Endothelial cell of umbilical vein (primary cell): ENCODE data around the gene RELN. TPM values are rescaled to one million over a fixed set of nuclear protein-coding genes. Genes with fewer than 3 reads are reported as not detected.

Experiments
- BruUV-seq: library from RNA; stranded (reverse); fragments of 400-500 nt; replicated peaks from 2 replicates; lab custom pipeline; 2021; lab: Mats Ljungman, UMichigan
- CTCF ChIA-PET: fragments of 300-600, 350-600 bp; sonication (Branson Sonifier 250); formaldehyde crosslinking; loops from one replicate; lab custom pipeline; 2021; ENCODE audit warnings: antibody characterized with exemption, inconsistent platforms; lab: Charles Lee
- POLR2A ChIA-PET: fragments of 300-600, 350-600 bp; sonication (Branson Sonifier 250); formaldehyde crosslinking; loops from one replicate; lab custom pipeline; 2021; ENCODE audit warnings: antibody characterized with exemption, inconsistent platforms; lab: Charles Lee
- DNase-seq: peaks from one replicate; pipeline ENCODE4 v3.0.0-alpha.2; 2011; ENCODE audit warnings: low read depth, low spot score
- FAIRE-seq: peaks from 2 replicates; lab custom pipeline; 2011; peaks lifted over from hg19 to GRCh38; lab: Jason Lieb, UNC
- H2AFZ ChIP-seq: 2 replicates; pipeline ENCODE4 v1.6.0; 2012; ENCODE audit warnings: low read depth, low read length, control low read depth, inconsistent platforms
- H3K27ac ChIP-seq: 2 replicates; pipeline ENCODE4 v1.5.1; 2011; ENCODE audit warnings: low read depth, mild to moderate bottlenecking, control low read depth, low read length, moderate library complexity; ENCODE audit not compliant: insufficient read depth
- H3K27me3 ChIP-seq, 2 experiments: 2 replicates each; pipeline versions ENCODE4 v1.6.0 to v1.6.1; 2011; ENCODE audit warnings: low read length in 2 of 2, mixed read lengths in 1 of 2; ENCODE audit not compliant: control insufficient read depth in 2 of 2, insufficient read depth in 2 of 2
- H3K36me3 ChIP-seq, 2 experiments: 2 replicates in 1 of 2; 3 replicates in 1 of 2; pipeline ENCODE4 v1.5.1; 2011; ENCODE audit warnings: low read length in 2 of 2, mild to moderate bottlenecking in 1 of 2, moderate library complexity in 1 of 2; ENCODE audit not compliant: control insufficient read depth in 2 of 2, insufficient read depth in 2 of 2; ENCODE audit errors: extremely low read depth in 1 of 2
- H3K4me1 ChIP-seq: 3 replicates; pipeline ENCODE4 v1.5.1; 2011; ENCODE audit warnings: mild to moderate bottlenecking, low read length; ENCODE audit not compliant: control insufficient read depth, insufficient read depth; ENCODE audit errors: extremely low read depth
- H3K4me2 ChIP-seq: 2 replicates; pipeline ENCODE4 v1.6.1; 2011; ENCODE audit warnings: low read length, control low read depth, mixed read lengths; ENCODE audit not compliant: insufficient read depth
- H3K4me3 ChIP-seq, 3 experiments: fragments of 200-600 bp in 1 of 3; sonication (generic), shearing (Covaris generic) in 1 of 3; replicated peaks in 1 of 3; 2 replicates each; pipeline ENCODE4 v1.5.1; 2011 to 2016; ENCODE audit warnings: control low read depth in 3 of 3, low read length in 3 of 3, mild to moderate bottlenecking in 2 of 3, inconsistent platforms in 1 of 3, low read depth in 1 of 3, moderate library complexity in 1 of 3; ENCODE audit not compliant: insufficient read depth in 1 of 3
- H3K79me2 ChIP-seq: 2 replicates; pipeline ENCODE4 v1.6.0; 2012; ENCODE audit warnings: low read length, inconsistent platforms; ENCODE audit not compliant: control insufficient read depth, insufficient read depth
- H3K9ac ChIP-seq: replicated peaks from 2 replicates; pipeline ENCODE3; 2011; ENCODE audit warnings: low read length, control low read depth; ENCODE audit not compliant: insufficient read depth; ENCODE audit errors: extremely low read depth
- H3K9me1 ChIP-seq: replicated peaks from 3 replicates; pipeline ENCODE4 v1.6.0; 2011; ENCODE audit warnings: mild to moderate bottlenecking, low read length; ENCODE audit not compliant: control insufficient read depth, insufficient read depth; ENCODE audit errors: extremely low read depth
- H3K9me3 ChIP-seq: replicated peaks from 2 replicates; pipeline ENCODE4 v1.5.1; 2012; ENCODE audit warnings: low read length, inconsistent platforms; ENCODE audit not compliant: control insufficient read depth, insufficient read depth
- H4K20me1 ChIP-seq: replicated peaks from 2 replicates; pipeline ENCODE3; 2011; ENCODE audit warnings: mild to moderate bottlenecking, low read length; ENCODE audit not compliant: control insufficient read depth, insufficient read depth; ENCODE audit errors: extremely low read depth
- EZH2 ChIP-seq: IDR thresholded peaks from 2 replicates; pipeline ENCODE4 v1.6.1; 2012; ENCODE audit warnings: borderline replicate concordance, low read depth, mild to moderate bottlenecking, moderate library complexity, low read length, inconsistent platforms; ENCODE audit not compliant: severe bottlenecking
- FOS ChIP-seq: IDR thresholded peaks from 2 replicates; pipeline ENCODE4 v1.6.1; 2011; ENCODE audit warnings: mild to moderate bottlenecking, low read length, moderate library complexity, borderline replicate concordance; ENCODE audit not compliant: insufficient read depth
- GATA2 ChIP-seq: IDR thresholded peaks from 2 replicates; pipeline ENCODE4 v1.7.0; 2011; ENCODE audit warnings: low read depth, mild to moderate bottlenecking, moderate library complexity, mixed read lengths, low read length; ENCODE audit not compliant: insufficient read length, insufficient read depth
- JUN ChIP-seq: IDR thresholded peaks from 2 replicates; pipeline ENCODE4 v1.6.1; 2011; ENCODE audit warnings: borderline replicate concordance, low read depth; ENCODE audit not compliant: insufficient read length, insufficient read depth
- MYC ChIP-seq: IDR thresholded peaks from one replicate; pipeline ENCODE4 v1.6.1; 2011; ENCODE audit warnings: mild to moderate bottlenecking, low read depth, low read length
- POLR2A ChIP-seq: IDR thresholded peaks from 2 replicates; pipeline ENCODE4 v1.6.1; 2012; ENCODE audit warnings: low read depth, mild to moderate bottlenecking, control low read depth, low read length
- POLR2AphosphoS5 ChIP-seq: IDR thresholded peaks from 2 replicates; pipeline ENCODE4 v1.6.1; 2012; ENCODE audit warnings: low read depth, mild to moderate bottlenecking, control low read depth, low read length, moderate library complexity; ENCODE audit not compliant: insufficient read depth
- dilution Hi-C: fragments of 300-500 bp; cut with MboI; formaldehyde crosslinking; loops from one replicate; pipeline ENCODE4 v1.15.0; 2019; ENCODE audit warnings: low sequenced_read_pairs; ENCODE audit not compliant: extremely low pct_ligation_motif_present
- intact Hi-C: fragments of 100-400 bp; cut with micrococcal nuclease; formaldehyde crosslinking; loops from one replicate; pipeline ENCODE4 v1.10.0; 2022
- polyA plus RNA-seq, 4 experiments: library from polyadenylated mRNA; depleted of rRNA in 3 of 4; stranded (reverse) in 3 of 4; unstranded in 1 of 4; fragments of >200 nt; gene quantifications; 2 replicates each; pipeline versions ENCODE4 v1.2.1 to v1.2.3, GENCODE V29; 2011 to 2012; ENCODE audit warnings: missing spikeins in 1 of 4
- total RNA-seq: library from RNA; stranded (reverse); gene quantifications from 2 replicates; pipeline ENCODE4 v1.2.3, GENCODE V29; 2021
- TF ChIP-seq, protein P1 (sequence below), 2 donors: IDR thresholded peaks; 1 replicate in 1 of 2; 2 replicates in 1 of 2; pipeline ENCODE4 v1.5.1; 2011; ENCODE audit warnings: low read length in 2 of 2, mild to moderate bottlenecking in 2 of 2, moderate library complexity in 2 of 2, control low read depth in 1 of 2, inconsistent platforms in 1 of 2, low read depth in 1 of 2; ENCODE audit not compliant: insufficient read depth in 1 of 2; ENCODE audit errors: extremely low read depth in 1 of 2
- TF ChIP-seq, protein P2 (sequence below): IDR thresholded peaks from 2 replicates; pipeline ENCODE4 v1.6.1; 2011; ENCODE audit not compliant: insufficient read depth, insufficient read length

RELN gene
- total and polyA plus RNA-seq, 2 donors (not counting 3 experiments of a cell fraction or from before 2014, with no cell fraction given): 0.15 to 0.22 TPM

DNA sequence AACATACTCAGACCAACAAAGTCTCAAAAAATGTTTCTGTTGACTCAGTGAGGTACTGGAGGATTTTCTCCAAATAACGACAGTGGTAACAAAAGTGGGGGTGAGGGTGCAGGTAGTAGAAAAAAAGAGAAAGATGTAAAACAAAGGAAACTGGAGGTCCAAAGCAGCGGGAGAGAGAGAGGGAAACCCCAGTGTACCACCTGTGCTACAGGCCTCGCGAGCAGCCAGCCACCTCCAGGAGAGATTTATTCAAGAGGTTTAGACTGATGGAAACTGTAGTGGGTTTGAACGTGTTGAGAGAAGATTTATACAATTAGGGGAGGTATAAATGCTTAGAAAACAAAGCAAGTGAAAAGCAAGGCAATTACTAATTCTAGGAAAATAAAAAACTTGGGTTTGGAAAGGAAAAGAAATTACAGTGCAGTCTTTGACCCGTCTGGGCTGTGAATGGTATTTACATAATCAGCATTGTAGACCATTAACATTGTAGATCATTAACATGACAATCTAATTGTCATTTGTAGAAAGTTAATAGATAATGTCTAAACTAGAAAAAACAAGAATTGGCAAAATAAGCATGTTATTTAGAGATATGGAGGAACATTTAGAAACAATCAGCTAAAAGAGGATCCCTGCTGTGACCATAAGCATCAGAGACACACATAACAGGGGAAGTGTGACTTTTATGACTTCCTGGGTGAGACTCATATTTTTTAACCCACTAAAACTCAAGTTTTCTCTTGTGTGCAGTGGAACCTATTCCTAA lies 180.0 kb downstream of the RELN start:
- TF ChIP-seq, protein P1, sequence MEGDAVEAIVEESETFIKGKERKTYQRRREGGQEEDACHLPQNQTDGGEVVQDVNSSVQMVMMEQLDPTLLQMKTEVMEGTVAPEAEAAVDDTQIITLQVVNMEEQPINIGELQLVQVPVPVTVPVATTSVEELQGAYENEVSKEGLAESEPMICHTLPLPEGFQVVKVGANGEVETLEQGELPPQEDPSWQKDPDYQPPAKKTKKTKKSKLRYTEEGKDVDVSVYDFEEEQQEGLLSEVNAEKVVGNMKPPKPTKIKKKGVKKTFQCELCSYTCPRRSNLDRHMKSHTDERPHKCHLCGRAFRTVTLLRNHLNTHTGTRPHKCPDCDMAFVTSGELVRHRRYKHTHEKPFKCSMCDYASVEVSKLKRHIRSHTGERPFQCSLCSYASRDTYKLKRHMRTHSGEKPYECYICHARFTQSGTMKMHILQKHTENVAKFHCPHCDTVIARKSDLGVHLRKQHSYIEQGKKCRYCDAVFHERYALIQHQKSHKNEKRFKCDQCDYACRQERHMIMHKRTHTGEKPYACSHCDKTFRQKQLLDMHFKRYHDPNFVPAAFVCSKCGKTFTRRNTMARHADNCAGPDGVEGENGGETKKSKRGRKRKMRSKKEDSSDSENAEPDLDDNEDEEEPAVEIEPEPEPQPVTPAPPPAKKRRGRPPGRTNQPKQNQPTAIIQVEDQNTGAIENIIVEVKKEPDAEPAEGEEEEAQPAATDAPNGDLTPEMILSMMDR (IDR thresholded peaks at IDR 0.05; ENCODE audit: extremely low read depth in 1 of 2, insufficient read depth in 1 of 2, low read depth in 1 of 2, low read length in 2 of 2): no peak
- TF ChIP-seq EZH2: no peak
- no peak for TF ChIP-seq GATA2
- no peak for TF ChIP-seq POLR2A
- TF ChIP-seq FOS: no peak
- TF ChIP-seq JUN: no peak
- no peak for TF ChIP-seq MYC
- TF ChIP-seq, protein P2, sequence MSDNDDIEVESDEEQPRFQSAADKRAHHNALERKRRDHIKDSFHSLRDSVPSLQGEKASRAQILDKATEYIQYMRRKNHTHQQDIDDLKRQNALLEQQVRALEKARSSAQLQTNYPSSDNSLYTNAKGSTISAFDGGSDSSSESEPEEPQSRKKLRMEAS: no peak
- no peak for TF ChIP-seq POLR2AphosphoS5
- no TSS peak for BruUV-seq
- no peak overlapping the region for H2AFZ ChIP-seq
- no peaks in the 10 kb centered on the region for H3K9me1 ChIP-seq
- no peak overlapping the region for H3K4me3 ChIP-seq
- H3K4me1 ChIP-seq: no peaks in the 10 kb centered on the region
- no peaks in the 10 kb centered on the region for H3K9me3 ChIP-seq
- H3K9ac ChIP-seq: no peak overlapping the region
- CTCF ChIA-PET: no interaction called here
- DNase-seq: no peak
- no peak overlapping the region for H3K4me2 ChIP-seq
- POLR2A ChIA-PET: no interaction called here
- no peak overlapping the region for H3K27ac ChIP-seq
- dilution Hi-C loops: no loop called here
- no peak for FAIRE-seq
- H4K20me1 ChIP-seq: no peaks in the 10 kb centered on the region
- H3K79me2 ChIP-seq: no peaks in the 10 kb centered on the region
- intact Hi-C loops: no loop called here
- no peaks in the 10 kb centered on the region for H3K36me3 ChIP-seq
- peaks cover 0 to 14% of the 10 kb centered on the region in 2 experiments for H3K27me3 ChIP-seq
